Measurements from ENCODE around the gene CST7.

DNA sequence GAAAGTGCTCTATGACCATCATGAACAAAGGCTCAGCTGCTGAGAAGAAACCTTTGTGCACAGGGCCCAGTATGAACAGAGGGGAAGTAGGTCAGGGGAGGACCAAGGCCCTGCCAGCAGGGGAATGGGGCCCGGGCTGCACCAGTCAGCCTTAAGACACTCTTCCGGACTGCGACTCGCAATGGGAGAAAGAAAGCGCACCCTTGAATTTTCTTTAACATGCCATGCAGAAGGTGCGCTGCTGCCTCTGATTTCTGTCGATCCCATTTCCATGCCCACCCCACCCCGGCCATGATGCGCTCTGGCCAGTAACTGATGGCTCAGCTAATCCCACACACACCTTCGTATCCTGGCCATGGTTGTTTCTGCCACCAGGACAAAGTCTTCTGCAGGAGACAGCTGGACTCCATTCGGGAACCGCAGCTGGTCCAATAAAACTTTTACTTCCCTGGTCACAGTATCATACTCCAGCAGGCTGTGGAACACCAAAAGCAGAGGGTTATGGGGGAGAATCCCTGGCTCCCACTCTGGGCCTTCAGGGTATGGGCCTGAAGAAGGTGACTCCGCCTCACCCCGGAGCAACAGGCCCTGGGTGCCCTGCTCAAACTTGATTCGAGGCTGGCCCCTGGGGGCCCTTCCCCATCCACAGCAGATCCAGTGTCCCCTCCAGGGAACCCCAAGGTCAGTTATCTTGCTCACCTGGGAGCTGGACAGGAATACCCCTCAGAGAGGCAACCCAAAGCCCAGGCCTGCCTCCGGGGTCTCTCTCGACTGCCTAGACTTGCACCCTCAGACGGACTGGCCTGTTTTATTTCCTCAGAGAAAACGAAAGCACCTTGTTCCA, 20.3 kb downstream of the CST7 start:
- TF ChIP-seq, protein P1, sequence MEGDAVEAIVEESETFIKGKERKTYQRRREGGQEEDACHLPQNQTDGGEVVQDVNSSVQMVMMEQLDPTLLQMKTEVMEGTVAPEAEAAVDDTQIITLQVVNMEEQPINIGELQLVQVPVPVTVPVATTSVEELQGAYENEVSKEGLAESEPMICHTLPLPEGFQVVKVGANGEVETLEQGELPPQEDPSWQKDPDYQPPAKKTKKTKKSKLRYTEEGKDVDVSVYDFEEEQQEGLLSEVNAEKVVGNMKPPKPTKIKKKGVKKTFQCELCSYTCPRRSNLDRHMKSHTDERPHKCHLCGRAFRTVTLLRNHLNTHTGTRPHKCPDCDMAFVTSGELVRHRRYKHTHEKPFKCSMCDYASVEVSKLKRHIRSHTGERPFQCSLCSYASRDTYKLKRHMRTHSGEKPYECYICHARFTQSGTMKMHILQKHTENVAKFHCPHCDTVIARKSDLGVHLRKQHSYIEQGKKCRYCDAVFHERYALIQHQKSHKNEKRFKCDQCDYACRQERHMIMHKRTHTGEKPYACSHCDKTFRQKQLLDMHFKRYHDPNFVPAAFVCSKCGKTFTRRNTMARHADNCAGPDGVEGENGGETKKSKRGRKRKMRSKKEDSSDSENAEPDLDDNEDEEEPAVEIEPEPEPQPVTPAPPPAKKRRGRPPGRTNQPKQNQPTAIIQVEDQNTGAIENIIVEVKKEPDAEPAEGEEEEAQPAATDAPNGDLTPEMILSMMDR (IDR thresholded peaks at IDR 0.05; ENCODE audit: borderline replicate concordance, extremely low read depth, low read length, poor library complexity, severe bottlenecking), result no peak
- TF ChIP-seq EZH2 (IDR thresholded peaks at IDR 0.05; ENCODE audit: borderline replicate concordance, low read depth, low read length, severe bottlenecking), result no peak

Measured in DND-41 (cell line).